Sigmoid colon (tissue), 7 donors: Measurements from ENCODE around the gene KRT74. TPM values are rescaled to one million over a fixed set of nuclear protein-coding genes. Genes with fewer than 3 reads are reported as not detected.

ENCODE experiments used
- DNase-seq: peaks from one replicate; pipeline ENCODE4 v3.0.0-alpha.2; 2019
- H3K27ac ChIP-seq, 4 donors: fragments of 200-600 bp; sonication (generic); one replicate each; pipeline ENCODE4 v1.5.1; 2016 to 2019; ENCODE audit warnings: mild to moderate bottlenecking in 1 of 4
- H3K27me3 ChIP-seq, 3 donors: fragments of 200-600 bp; sonication (generic); one replicate each; pipeline ENCODE4 v1.5.1; 2019; ENCODE audit warnings: mild to moderate bottlenecking in 1 of 3
- H3K36me3 ChIP-seq, 4 donors: fragments of 200-600 bp; sonication (generic); one replicate each; pipeline ENCODE4 v1.5.1; 2016 to 2019
- H3K4me1 ChIP-seq, 4 donors: fragments of 200-600 bp; sonication (generic); one replicate each; pipeline ENCODE4 v1.5.1; 2017 to 2019
- H3K4me3 ChIP-seq, 4 donors: fragments of 200-600 bp; sonication (generic); one replicate each; pipeline ENCODE4 v1.5.1; 2017 to 2019; ENCODE audit warnings: mild to moderate bottlenecking in 2 of 4, moderate library complexity in 1 of 4
- H3K9me3 ChIP-seq, 4 donors: fragments of 200-600 bp in 3 of 4; sonication (generic) in 3 of 4; one replicate each; pipeline versions ENCODE4 v1.5.1 to v1.6.1; 2013 to 2019
- CTCF ChIP-seq, 4 experiments: fragments of 450-650 bp in 3 of 4; fragments of 200-600 bp in 1 of 4; IDR thresholded peaks; one replicate each; pipeline ENCODE4 v1.5.1; 2016 to 2019; ENCODE audit warnings: antibody characterized with exemption in 4 of 4, mild to moderate bottlenecking in 3 of 4, moderate library complexity in 2 of 4
- EP300 ChIP-seq, 4 donors: sonication (generic); formaldehyde crosslinking; IDR thresholded peaks; one replicate each; pipeline ENCODE4 v1.6.1; 2017; ENCODE audit warnings: antibody characterized with exemption in 4 of 4
- POLR2A ChIP-seq, 2 donors: fragments of 450-650 bp; IDR thresholded peaks; one replicate each; pipeline ENCODE4 v1.6.1; 2016; ENCODE audit warnings: antibody characterized with exemption in 2 of 2, mild to moderate bottlenecking in 2 of 2, moderate library complexity in 2 of 2
- POLR2AphosphoS5 ChIP-seq, 4 donors: sonication (generic); formaldehyde crosslinking; IDR thresholded peaks; one replicate each; pipeline ENCODE4 v1.6.1; 2017; ENCODE audit warnings: antibody characterized with exemption in 4 of 4
- WGBS, 2 donors: extraction: QIAGEN DNeasy Blood & Tissue Kit; methylation state at CpG; one replicate each; pipeline ENCODE4 v1.1.7; 2013; 5-methylcytosine and 5-hydroxymethylcytosine counted together
- intact Hi-C: fragments of 100-400 bp; cut with DNase I; formaldehyde crosslinking; loops from one replicate; pipeline ENCODE4 v1.15.1; 2023
- polyA plus RNA-seq, 3 donors: library from polyadenylated mRNA; stranded (reverse); fragments of 200-250 nt; gene quantifications; one replicate each; pipeline ENCODE4 v1.2.3, GENCODE V29; 2013
- total RNA-seq, 4 donors: library from RNA; depleted of rRNA; stranded (reverse); fragments of >200 nt; gene quantifications; one replicate each; pipeline ENCODE4 v1.1.0, GENCODE V29; 2016
- donor health status: healthy with polysubstance abuse.
- donor health status: Bipolar disorder and iron deficiency.
- donor health status: healthy.

The KRT74 gene
- total and polyA plus RNA-seq, 7 donors: not detected

DNA sequence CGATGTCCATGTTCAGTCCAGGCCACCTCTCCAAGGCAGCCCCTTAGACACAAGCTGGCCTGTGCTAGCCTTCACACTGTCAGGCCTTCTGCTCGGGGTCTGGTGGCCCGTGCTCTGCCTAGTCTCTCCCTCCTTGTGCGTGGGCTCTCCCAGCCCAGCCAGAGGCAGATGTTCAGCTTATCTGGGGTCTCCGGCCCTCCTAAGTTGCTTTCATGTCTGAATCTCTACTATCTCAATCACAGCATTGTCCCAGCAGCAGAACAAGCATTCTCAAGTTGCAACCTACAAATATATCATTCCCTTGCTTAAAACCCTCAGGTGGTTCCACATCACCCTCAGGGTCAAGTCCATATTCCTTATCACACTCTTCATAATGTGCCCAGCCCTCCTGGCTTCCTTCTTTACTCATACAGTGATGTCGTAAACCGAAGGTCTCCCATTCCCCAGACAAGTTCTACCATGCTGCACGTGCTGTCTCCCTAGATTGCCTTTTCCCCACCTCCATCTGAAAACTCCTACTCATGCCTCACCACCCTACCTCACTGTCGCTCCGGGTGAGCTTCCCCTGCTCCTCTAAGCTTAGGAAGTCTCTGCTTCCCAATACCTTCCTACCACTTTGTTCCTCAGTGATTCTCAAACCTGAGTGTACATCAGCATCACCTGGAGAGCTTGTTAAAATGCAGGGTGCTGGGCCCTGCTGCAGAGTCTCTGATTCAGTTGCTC, 43.2 kb upstream of the KRT74 start:
- no peaks in the 10 kb centered on the region for H3K4me1 ChIP-seq
- no peaks in the 10 kb centered on the region for H3K9me3 ChIP-seq
- TF ChIP-seq POLR2A (IDR thresholded peaks at IDR 0.05): no peak
- TF ChIP-seq EP300 (IDR thresholded peaks at IDR 0.05): no peak
- TF ChIP-seq CTCF (IDR thresholded peaks at IDR 0.05): no peak
- TF ChIP-seq POLR2AphosphoS5 (IDR thresholded peaks at IDR 0.05): no peak
- no peaks in the 10 kb centered on the region for H3K36me3 ChIP-seq
- no peak overlapping the region for H3K27ac ChIP-seq
- no peak overlapping the region for H3K4me3 ChIP-seq
- 68 to 81% methylated on average over 10 of the region's 10 CpGs for WGBS, 2 donors
- intact Hi-C loops: no loop called here
- no peaks in the 10 kb centered on the region for H3K27me3 ChIP-seq
- no peak for DNase-seq

GRCh38 chr12:52615912-52616311, 42.3 kb upstream of the KRT74 start:
- intact Hi-C loops: no loop called here
- Histone ChIP-seq H3K36me3 (no peaks in the 10 kb centered on the region), H3K27me3 (peaks cover 0 to 8% (median 4%) of the 10 kb centered on the region in 3 donors), H3K27ac (no peak overlapping the region), H3K9me3 (no peaks in the 10 kb centered on the region), H3K4me3 (no peak overlapping the region), H3K4me1 (no peaks in the 10 kb centered on the region)
- WGBS, 2 donors: 85 to 88% methylated on average over 9 of the region's 9 CpGs
- DNase-seq: no peak
- no peak for TF ChIP-seq POLR2AphosphoS5 (IDR thresholded peaks at IDR 0.05)
- no peak for TF ChIP-seq CTCF (IDR thresholded peaks at IDR 0.05)
- TF ChIP-seq EP300 (IDR thresholded peaks at IDR 0.05): no peak
- TF ChIP-seq POLR2A (IDR thresholded peaks at IDR 0.05): no peak

GRCh38 chr12:52615208-52615868, 41.7 kb upstream of the KRT74 start:
- intact Hi-C loops: no loop called here
- no peak for TF ChIP-seq EP300 (IDR thresholded peaks at IDR 0.05)
- no peak for TF ChIP-seq POLR2AphosphoS5 (IDR thresholded peaks at IDR 0.05)
- no peak for TF ChIP-seq POLR2A (IDR thresholded peaks at IDR 0.05)
- TF ChIP-seq CTCF (IDR thresholded peaks at IDR 0.05): no peak
- WGBS, 2 donors: 46 to 64% methylated on average over 6 of the region's 6 CpGs
- Histone ChIP-seq H3K27me3 (peaks cover 0 to 14% (median 10%) of the 10 kb centered on the region in 3 donors), H3K27ac (no peak overlapping the region), H3K4me1 (no peaks in the 10 kb centered on the region), H3K36me3 (no peaks in the 10 kb centered on the region), H3K4me3 (no peak overlapping the region), H3K9me3 (no peaks in the 10 kb centered on the region)
- no peak for DNase-seq

- DNase-seq: no peak
- no peaks in the 10 kb centered on the region for H3K9me3 ChIP-seq
- WGBS, 2 donors: 88% methylated on average over 10 of the region's 10 CpGs
- H3K4me3 ChIP-seq: no peak overlapping the region
- no peaks in the 10 kb centered on the region for H3K4me1 ChIP-seq
- peaks cover 0 to 21% (median 10%) of the 10 kb centered on the region in 3 donors for H3K27me3 ChIP-seq
- H3K36me3 ChIP-seq: no peaks in the 10 kb centered on the region
- intact Hi-C loops: no loop called here
- H3K27ac ChIP-seq: no peak overlapping the region
- no peak for TF ChIP-seq POLR2A (IDR thresholded peaks at IDR 0.05)
- TF ChIP-seq CTCF (IDR thresholded peaks at IDR 0.05): no peak
- no peak for TF ChIP-seq POLR2AphosphoS5 (IDR thresholded peaks at IDR 0.05)
- no peak for TF ChIP-seq EP300 (IDR thresholded peaks at IDR 0.05)
Observed at GRCh38 chr12:52614381-52615207, 41.0 kb upstream of the KRT74 start.
